Fibroblast of mammary gland (primary cell): ENCODE results near the gene DEFB126.
"Not testable (repeated sequence)": the region's sequence is repeated elsewhere in the genome, so short reads cannot be mapped to it uniquely, and the experiment has no call there.

Experiments
- DNase-seq: peaks from one replicate; pipeline ENCODE4 v3.0.0-alpha.2; 2010; ENCODE audit warnings: low read depth
- H3K4me3 ChIP-seq: 2 replicates; pipeline ENCODE4 v1.5.1; 2011; ENCODE audit warnings: low read depth, mild to moderate bottlenecking, low read length, moderate library complexity; ENCODE audit not compliant: control insufficient read depth
- TF ChIP-seq, protein P1 (sequence below): conservative IDR thresholded peaks from 2 replicates; pipeline ENCODE4 v1.5.1; 2011; ENCODE audit warnings: low read depth, low read length, inconsistent platforms; ENCODE audit not compliant: control insufficient read depth, insufficient read depth

Gene DEFB126, protein sequence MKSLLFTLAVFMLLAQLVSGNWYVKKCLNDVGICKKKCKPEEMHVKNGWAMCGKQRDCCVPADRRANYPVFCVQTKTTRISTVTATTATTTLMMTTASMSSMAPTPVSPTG

DNA sequence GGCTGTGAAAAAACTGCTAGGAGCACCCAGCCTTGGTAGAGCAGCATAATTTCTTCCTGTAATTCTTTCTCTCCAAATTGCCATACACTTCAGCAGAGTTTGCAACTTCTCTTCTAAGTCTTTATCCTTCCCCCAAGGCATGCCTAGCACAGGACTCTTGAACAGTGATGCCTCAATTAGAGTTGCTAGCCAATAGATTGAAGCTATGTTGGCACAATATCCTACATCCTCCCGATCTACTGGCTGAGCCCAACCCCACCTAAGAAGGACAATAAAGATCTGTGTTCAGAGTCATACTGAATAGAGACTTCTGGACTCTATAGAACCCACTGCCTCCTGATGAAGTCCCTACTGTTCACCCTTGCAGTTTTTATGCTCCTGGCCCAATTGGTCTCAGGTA lies at the start of gene DEFB126:
Gene DEFB126, plus strand, starts transcription at position 301 of the 400 bp plus-strand sequence. Its CDS starts 39 bp downstream, at position 340.
- no peak within 1 kb of the TSS for H3K4me3 ChIP-seq
- TF ChIP-seq, protein P1, sequence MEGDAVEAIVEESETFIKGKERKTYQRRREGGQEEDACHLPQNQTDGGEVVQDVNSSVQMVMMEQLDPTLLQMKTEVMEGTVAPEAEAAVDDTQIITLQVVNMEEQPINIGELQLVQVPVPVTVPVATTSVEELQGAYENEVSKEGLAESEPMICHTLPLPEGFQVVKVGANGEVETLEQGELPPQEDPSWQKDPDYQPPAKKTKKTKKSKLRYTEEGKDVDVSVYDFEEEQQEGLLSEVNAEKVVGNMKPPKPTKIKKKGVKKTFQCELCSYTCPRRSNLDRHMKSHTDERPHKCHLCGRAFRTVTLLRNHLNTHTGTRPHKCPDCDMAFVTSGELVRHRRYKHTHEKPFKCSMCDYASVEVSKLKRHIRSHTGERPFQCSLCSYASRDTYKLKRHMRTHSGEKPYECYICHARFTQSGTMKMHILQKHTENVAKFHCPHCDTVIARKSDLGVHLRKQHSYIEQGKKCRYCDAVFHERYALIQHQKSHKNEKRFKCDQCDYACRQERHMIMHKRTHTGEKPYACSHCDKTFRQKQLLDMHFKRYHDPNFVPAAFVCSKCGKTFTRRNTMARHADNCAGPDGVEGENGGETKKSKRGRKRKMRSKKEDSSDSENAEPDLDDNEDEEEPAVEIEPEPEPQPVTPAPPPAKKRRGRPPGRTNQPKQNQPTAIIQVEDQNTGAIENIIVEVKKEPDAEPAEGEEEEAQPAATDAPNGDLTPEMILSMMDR, result no peak
- DNase-seq, result no peak

DNA sequence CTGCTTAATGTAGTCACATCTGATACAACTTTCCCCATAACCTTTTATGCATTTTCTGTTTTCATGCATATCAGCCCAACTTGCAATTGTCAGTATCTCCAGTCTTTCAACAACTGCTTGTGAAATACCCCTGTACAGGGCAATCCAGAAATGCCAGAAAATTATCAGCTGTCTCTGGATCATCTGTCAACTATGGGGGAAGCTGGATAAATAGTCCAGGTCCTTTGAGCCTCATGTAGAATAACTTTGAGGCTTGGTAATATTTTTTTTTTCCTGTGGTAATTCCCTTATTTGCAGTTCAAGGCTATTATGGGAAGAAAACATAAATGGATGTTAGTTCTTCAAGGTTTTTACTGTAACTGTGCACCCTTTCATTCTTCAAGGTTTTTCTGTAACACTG lies 48.7 kb upstream of the DEFB126 start:
- TF ChIP-seq, protein P1, result no peak
- no peak for DNase-seq
- no peak overlapping the region for H3K4me3 ChIP-seq

DNA sequence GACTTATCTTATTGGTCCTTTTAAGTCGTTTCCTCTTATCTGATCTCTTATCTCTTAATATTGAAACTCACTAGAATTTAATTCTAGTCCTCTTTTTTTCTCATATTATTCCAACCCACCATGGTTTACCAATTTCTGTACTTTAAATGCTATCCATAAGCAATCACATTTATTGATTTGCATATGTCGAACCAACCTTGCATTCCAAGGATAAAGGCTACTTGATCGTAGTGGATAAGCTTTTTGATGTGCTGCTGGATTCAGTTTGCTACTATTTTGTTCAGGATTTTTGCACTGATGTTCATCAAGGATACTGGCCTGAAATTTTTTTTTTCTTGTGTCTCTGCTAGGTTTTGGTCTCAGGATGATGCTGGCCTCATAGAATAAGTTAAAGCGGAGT lies 47.2 kb upstream of the DEFB126 start:
- TF ChIP-seq, protein P1, result no peak
- no peak overlapping the region for H3K4me3 ChIP-seq
- no peak for DNase-seq

DNA sequence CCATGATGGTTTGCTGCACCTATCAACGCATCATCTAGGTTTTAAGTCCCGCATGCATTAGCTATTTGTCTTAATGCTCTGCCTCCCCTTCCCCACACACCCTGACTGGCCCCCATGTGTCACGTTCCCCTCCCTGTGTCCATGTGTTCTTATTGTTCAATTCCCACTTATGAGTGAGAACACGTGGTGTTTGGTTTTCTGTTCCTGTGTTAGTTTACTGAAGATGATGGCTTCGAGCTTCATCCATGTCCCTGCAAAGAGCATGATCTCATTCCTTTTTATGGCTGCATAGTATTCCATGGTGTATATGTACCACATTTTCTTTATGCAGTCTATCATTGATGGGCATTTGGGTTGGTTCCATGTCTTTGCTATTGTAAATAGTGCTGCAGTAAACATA lies 44.7 kb upstream of the DEFB126 start:
- H3K4me3 ChIP-seq, DNase-seq: not testable (repeated sequence)

DNA sequence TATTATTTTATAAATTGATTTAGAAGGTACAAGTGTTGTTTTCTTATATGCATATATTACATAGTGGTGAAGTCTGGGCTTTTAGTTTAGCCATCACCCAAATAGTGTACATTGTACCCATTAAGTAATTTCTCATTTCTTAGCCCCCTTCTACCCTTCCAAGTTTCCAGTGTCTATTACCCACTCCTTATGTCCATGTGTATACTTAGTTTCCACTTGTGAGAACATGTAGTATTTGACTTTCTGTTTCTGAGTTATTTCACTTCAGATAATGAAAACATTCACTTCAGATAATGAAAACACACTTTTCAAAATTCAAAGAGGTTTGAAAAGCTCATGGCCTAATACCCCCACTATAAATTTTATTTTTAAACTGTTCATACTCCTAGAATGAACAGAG lies 40.4 kb upstream of the DEFB126 start:
- DNase-seq, result no peak
- TF ChIP-seq, protein P1, result no peak
- no peak overlapping the region for H3K4me3 ChIP-seq

DNA sequence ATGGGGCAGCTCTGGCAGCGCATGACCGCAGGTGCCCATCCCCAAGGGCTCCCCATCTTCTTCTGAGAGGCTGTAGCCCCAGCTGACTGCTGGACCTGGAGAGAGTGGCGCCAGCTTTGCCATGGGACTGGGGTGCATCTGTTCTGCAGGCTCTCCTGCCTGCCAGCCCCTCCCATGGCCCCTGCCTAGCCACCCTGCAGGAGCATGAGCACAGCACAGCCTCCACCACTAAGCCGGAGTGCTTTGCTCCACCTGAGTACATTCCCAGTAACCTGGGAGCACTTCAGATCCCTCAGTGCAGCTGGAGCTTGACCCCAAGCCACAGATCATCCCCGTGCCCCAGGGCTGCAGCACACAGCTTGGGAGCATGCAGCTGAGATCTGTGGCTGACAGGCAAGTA lies 38.9 kb upstream of the DEFB126 start:
- no peak for DNase-seq
- TF ChIP-seq, protein P1, result no peak
- no peak overlapping the region for H3K4me3 ChIP-seq

DNA sequence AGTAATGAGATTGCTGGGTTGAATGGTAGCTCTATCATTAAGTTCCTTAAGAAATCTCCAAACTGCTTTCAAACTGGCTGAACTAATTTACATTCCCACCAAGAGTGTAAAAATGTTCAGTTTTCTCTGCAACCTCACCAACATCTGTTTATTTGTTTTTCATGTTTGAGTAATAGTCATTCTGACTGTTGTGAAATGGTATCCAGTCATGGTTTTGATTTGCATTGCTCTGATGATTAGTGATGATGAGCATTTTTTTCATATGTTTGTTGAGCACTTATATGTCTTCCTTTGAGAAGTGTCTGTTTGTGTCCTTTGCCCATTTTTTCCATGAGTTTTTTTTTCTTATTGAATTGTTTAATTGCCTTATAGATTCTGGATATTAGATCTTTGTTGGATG lies 30.0 kb upstream of the DEFB126 start:
- TF ChIP-seq, protein P1, result no peak
- H3K4me3 ChIP-seq, result no peak overlapping the region
- peak; percentile 2 for DNase-seq
